ENCODE data around the gene PPP6R2. TPM values are rescaled to one million over a fixed set of nuclear protein-coding genes. Genes with fewer than 3 reads are reported as not detected.

PPP6R2 gene
- total and polyA plus RNA-seq, 8 donors = 36.9 to 60.1 (median 42.2) TPM

DNA sequence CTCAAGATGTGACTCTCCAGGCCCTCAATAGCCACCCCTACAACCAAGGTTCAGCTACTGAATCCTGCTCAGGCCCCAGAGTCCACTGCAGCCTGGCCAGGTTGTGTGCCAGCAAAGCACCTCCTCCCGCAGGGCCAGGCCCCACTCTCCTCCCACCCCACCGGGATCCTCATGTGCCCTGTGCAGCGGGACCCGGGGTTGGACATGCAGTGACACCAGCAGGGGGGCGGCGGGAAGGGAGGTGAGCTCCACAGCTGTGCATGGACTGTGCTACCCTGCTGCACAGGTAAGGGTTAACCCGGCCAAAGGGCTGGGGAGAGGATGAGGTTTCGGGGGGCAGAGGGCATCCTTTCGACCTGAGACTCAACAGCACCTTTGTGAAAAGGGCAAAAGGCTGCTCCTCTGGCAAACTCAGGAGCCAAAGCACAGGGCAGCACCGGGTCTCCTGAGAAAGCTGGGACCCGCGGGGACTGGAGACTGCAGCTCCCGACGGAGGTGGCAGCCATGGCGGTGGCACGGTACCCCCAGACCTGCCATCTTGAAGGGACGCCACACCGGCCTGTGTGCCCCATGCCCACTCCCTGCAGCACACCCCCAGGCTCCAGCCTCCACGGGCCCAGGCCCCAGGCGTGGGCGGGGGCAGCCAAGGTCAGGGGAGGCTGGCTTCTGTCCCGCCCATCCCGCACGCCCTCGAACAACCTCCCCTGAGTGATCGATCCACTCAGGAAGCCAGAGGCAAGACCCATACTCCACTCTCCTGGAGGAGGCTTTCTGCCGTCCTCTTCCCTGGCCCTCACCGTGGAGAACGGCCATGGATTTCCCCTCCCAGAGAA lies 46.3 kb upstream of the PPP6R2 start:
- intact Hi-C loops (cut with DNase I) = no loop called here
- no peak for DNase-seq

DNA sequence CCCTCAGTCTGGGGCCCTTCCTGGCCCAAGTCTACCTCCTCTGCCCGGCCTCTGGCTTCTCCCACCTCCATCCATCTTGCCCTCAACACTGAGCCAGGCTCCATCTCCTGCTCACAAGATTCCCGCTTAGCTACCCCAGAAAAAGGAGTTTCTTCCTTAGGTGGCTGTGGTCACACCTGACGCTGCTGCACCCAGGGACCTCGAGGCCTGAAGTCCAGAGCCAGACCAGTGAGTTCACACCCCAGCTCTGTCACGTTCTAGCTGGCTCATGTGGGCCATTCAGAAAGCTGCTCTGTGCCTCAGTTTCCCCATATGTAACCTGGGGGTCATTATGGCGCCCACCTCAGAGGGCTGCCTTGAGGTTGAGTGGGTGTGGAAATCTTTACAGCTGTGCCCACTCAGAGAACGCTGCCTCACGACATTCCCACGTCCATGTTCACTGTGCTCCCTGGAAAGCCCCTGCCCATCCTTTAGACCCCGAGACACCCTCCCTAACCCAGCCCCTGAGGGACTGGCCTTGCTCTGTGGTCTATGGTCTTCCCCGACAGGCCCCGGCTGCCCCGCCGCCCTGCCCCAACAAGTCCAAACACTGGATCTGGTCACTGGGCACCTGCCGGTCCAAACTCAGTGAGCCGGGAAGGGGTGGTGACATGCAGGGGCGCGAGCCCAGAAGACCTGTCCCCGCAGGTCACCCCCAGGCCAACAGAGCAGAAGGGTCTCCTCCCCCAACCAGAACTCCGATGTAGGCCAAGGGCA lies 45.4 kb upstream of the PPP6R2 start:
- TF ChIP-seq, protein P1, sequence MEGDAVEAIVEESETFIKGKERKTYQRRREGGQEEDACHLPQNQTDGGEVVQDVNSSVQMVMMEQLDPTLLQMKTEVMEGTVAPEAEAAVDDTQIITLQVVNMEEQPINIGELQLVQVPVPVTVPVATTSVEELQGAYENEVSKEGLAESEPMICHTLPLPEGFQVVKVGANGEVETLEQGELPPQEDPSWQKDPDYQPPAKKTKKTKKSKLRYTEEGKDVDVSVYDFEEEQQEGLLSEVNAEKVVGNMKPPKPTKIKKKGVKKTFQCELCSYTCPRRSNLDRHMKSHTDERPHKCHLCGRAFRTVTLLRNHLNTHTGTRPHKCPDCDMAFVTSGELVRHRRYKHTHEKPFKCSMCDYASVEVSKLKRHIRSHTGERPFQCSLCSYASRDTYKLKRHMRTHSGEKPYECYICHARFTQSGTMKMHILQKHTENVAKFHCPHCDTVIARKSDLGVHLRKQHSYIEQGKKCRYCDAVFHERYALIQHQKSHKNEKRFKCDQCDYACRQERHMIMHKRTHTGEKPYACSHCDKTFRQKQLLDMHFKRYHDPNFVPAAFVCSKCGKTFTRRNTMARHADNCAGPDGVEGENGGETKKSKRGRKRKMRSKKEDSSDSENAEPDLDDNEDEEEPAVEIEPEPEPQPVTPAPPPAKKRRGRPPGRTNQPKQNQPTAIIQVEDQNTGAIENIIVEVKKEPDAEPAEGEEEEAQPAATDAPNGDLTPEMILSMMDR (IDR thresholded peaks at IDR 0.05) = no peak
- Histone ChIP-seq H3K36me3 (peaks cover 0 to 4% of the 10 kb centered on the region in 2 donors), H3K4me3 (no peak overlapping the region), H3K4me1 (peaks cover 71 to 92% of the 10 kb centered on the region in 2 donors), H3K9me3 (no peaks in the 10 kb centered on the region), H3K27me3 (peaks cover 0 to 39% of the 10 kb centered on the region in 2 donors), H3K27ac (peak overlapping the region in 1 of 2 donors; percentile 37)
- intact Hi-C loops (cut with DNase I) = no loop called here
- DNase-seq (no peak), ATAC-seq (no peak)

More for the DNA sequence above, 46.3 kb upstream of the PPP6R2 start:
- no peaks in the 10 kb centered on the region for H3K9me3 ChIP-seq
- H3K4me1 ChIP-seq = peaks cover 69 to 92% of the 10 kb centered on the region in 2 donors
- no peak overlapping the region for H3K4me3 ChIP-seq
- H3K36me3 ChIP-seq = peaks cover 0 to 4% of the 10 kb centered on the region in 2 donors
- peak overlapping the region in 1 of 2 donors; percentile 37 for H3K27ac ChIP-seq
- H3K27me3 ChIP-seq = peaks cover 0 to 45% of the 10 kb centered on the region in 2 donors
- TF ChIP-seq, protein P1 (IDR thresholded peaks at IDR 0.05) = no peak
- no peak for ATAC-seq

DNA sequence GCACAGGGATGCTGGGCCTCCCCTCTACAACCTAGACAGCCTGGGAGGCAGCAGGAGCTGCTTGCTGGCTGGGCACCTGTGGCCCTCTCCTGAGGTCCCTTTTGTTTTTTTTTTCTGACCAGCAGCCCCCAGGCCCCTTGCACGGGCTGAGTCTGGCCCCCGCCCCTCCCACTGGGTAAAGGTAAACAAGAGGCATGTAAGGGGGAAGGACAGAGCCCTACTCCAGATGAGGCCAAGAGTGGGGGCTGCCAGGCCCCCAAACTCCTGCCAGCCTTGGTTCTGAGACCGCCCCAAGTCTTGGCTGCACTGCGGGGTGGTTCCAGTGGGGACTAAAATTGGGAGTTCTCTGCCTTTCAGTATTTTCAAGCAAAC lies 44.9 kb upstream of the PPP6R2 start:
- peaks cover 0 to 4% of the 10 kb centered on the region in 2 donors for H3K36me3 ChIP-seq

DNA sequence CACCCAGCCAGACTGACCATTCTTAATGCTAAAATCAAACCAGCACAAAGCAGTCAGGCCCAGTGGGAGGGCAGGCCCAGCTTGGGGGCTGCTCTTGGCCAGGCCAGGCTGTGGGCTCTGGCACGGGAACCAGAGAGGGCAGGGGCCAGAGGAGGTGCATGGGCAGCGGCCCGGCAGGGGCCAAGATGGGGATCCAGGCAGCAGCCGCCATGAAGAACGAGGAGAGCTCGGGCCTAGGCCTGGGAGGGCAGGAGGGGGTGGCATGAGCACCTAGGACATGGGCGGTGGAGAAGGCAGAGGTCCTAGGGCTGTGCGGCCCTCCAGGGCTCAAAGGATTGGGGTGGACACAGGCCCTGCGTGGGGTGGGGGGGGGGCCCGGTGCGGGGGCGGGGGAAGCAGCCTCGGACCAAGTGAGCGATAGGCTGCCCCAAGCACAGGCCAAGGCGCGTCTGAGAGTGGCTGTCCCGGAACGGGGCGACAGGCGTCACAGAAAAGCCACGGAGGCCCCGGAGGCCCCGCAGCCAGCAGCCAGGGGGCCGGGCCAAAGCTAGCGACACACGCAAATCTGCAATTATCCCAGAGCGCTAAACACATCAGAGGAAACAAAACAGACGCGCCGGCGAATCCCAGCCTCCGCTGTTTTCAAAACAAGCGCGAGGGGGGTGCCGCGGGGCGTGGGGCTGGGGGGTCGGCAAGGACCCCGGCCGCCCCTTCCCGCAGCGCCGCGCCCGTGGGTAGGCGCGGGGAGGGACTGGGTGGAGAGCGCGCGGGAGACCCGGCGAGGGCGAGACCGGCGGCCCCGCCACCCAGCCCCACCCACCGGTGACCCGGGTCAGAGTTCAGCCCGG lies 44.0 kb upstream of the PPP6R2 start:
- H3K9me3 ChIP-seq = no peaks in the 10 kb centered on the region
- H3K36me3 ChIP-seq = peaks cover 0 to 4% of the 10 kb centered on the region in 2 donors
- peak overlapping the region; percentile 5 to 32 for H3K4me3 ChIP-seq
- intact Hi-C loops (cut with DNase I) = no loop called here
- DNase-seq (peak in 1 of 4 donors; percentile 46), ATAC-seq (no peak)
- peaks cover 0 to 24% of the 10 kb centered on the region in 2 donors for H3K27me3 ChIP-seq
- H3K27ac ChIP-seq = peak overlapping the region; percentile 44 to 58
- TF ChIP-seq, protein P1 (IDR thresholded peaks at IDR 0.05) = no peak
- H3K4me1 ChIP-seq = peaks cover 72 to 92% of the 10 kb centered on the region in 2 donors

More for the DNA sequence above, 44.9 kb upstream of the PPP6R2 start:
- Histone ChIP-seq H3K9me3 (no peaks in the 10 kb centered on the region), H3K4me1 (peaks cover 71 to 92% of the 10 kb centered on the region in 2 donors), H3K27me3 (peaks cover 0 to 33% of the 10 kb centered on the region in 2 donors), H3K27ac (no peak overlapping the region), H3K4me3 (no peak overlapping the region)
- intact Hi-C loops (cut with DNase I) = no loop called here
- no peak for DNase-seq
- TF ChIP-seq, protein P1 (IDR thresholded peaks at IDR 0.05) = no peak
- ATAC-seq = no peak

Measured in left lung (tissue), 10 donors.